GM12891 (cell line): ENCODE measurements around the gene GOLT1A.
"Not testable (repeated sequence)": the region's sequence is repeated elsewhere in the genome, so short reads cannot be mapped to it uniquely, and the experiment has no call there.

ENCODE experiments used
- DNase-seq: peaks from one replicate; pipeline ENCODE4 v3.0.0; 2011; ENCODE audit warnings: low spot score; ENCODE audit not compliant: insufficient read length
- FAIRE-seq: peaks from 2 replicates; lab custom pipeline; 2011; peaks lifted over from hg19 to GRCh38; lab: Jason Lieb, UNC
- PAX5 ChIP-seq: IDR thresholded peaks from 2 replicates; pipeline ENCODE4 v1.6.1; 2011; ENCODE audit warnings: low read length, moderate library complexity, mild to moderate bottlenecking; ENCODE audit not compliant: insufficient read depth, severe bottlenecking
- POLR2A ChIP-seq: IDR thresholded peaks from 2 replicates; pipeline ENCODE4 v1.6.1; 2011; ENCODE audit warnings: low read depth, low read length, control low read depth
- POLR2AphosphoS5 ChIP-seq: IDR thresholded peaks from 2 replicates; pipeline ENCODE4 v1.6.1; 2011; ENCODE audit warnings: low read depth, low read length, control low read depth
- POU2F2 ChIP-seq: IDR thresholded peaks from 2 replicates; pipeline ENCODE4 v1.6.1; 2011; ENCODE audit warnings: low read depth, mild to moderate bottlenecking, control low read depth, low read length, moderate library complexity
- SPI1 ChIP-seq: IDR thresholded peaks from 2 replicates; pipeline ENCODE4 v1.6.1; 2011; ENCODE audit warnings: low read depth, low read length, control low read depth
- TAF1 ChIP-seq: IDR thresholded peaks from 2 replicates; pipeline ENCODE4 v1.6.1; 2011; ENCODE audit warnings: low read depth, low read length, control low read depth

The GOLT1A gene

DNA sequence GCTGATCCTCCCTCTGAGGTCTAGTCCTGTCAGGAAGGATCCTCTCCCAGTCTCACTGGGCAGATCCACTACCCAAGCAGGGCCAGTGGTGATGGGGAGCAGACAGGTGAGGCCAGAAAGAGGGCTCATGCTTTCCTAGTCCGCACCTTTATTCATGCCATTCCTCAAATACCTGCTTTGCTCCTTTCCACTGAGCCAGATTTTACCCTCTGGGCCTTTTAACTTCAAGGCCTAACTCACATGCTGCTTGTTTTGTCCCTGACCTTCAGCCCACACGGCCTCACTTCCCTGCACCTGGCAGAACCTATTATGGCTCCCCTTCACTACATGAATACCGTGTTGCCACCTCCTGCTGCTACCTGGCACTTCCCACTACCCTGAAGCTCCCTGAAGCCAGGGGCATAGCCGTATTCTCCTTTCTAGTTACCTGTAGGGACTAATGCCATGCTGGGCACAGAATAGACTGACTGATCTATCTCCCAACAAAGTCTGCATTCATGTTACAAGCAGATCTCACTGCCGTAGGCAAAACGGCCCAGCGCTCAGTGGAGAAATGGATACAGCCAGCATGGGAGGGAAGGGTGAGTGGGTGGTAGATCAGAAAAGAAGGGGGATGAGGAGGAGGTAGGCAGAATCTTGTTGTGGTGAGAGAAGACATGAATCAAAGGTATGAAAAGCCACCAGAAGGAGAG, 36.1 kb upstream of the GOLT1A start:
- DNase-seq (no peak), FAIRE-seq (no peak)
- TF ChIP-seq POU2F2 (no peak), SPI1 (no peak), POLR2A (no peak), PAX5 (no peak), TAF1 (no peak), POLR2AphosphoS5 (no peak)

DNA sequence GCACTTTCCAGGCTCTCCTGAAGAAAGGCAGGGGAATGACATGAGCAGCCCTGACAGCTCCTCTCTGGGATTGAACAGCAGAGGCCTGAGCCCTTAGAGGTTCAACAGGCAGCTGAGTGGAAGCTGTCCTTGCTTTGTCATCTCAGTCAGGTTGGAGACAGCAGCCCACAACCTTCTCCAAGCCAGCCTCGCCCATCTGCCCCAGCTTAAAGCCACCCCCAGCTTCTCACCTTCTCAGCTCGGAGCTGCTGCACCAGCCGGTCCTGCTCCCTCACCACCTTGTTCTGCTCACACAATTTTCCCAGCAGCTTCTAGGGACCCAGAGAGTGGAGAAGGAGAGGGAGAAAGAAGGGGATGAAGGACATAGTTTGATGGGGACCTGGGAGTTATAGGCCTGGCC, 35.2 kb upstream of the GOLT1A start:
- no peak for DNase-seq
- FAIRE-seq, result no peak
- TF ChIP-seq POLR2AphosphoS5 (no peak), POLR2A (no peak), SPI1 (no peak), TAF1 (no peak), POU2F2 (no peak), PAX5 (no peak)

DNA sequence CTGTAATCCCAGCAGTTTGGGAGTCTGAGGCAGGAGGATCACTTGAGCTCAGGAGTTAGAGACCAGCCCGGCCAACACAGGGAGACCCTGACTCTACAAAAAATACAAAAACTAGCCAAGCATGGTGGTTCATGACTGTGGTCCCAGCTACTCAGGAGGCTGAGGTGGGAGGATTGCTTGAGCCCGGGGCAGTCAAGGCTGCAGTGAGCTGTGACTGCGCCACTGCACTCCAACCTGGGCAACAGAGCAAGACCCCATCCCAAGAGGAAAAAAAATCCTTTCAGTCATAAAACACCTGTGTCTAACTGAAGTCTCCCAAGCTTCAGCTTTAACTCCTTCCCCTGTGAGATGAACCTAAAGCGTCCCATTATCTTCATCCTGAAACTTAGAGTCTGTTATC, 33.1 kb upstream of the GOLT1A start:
- no peak for TF ChIP-seq SPI1
- no peak for TF ChIP-seq TAF1
- no peak for TF ChIP-seq PAX5
- no peak for TF ChIP-seq POU2F2
- no peak for TF ChIP-seq POLR2AphosphoS5
- no peak for TF ChIP-seq POLR2A
- DNase-seq (no peak), FAIRE-seq (no peak)

DNA sequence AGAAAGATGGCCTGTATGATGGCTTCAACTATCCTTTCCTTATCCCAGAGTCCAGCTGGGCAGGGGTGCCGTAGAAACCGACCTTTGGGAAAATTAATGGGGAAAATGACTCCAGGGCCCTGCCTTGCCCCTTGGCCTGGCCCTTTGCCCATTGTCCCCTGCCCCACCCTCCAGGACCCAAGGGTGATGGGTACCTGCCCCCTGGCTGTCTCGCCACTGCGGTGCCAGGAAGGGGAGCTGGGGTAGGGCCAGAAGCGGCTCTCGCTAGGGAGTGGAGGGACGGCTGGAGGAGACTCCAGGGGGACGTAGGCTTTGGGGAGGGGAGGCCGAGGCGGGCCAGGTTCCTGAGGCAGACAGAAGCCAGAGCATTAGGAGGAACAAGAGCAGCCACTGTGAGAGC, 29.1 kb upstream of the GOLT1A start:
- FAIRE-seq (no peak), DNase-seq (no peak)
- TF ChIP-seq POLR2AphosphoS5 (no peak), PAX5 (no peak), TAF1 (no peak), POLR2A (no peak), SPI1 (no peak)

DNA sequence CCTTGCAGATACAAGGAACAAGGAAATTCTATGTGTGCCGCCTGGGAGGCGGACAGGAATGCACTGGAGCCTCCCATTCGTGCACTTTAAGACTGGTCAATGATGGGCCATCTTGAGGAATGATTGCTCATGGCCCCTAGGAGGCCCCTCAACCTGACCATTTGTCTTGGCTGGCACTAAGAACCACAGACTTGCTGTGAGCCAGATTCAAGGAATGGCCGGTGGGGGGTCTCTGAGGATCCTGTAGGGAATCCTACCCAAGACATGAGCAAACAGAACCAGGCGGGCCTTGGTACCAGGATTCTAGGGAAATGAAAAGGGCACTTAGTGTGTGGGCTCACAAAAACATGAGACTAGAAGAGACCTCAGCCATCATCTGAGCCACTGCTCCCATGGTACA, 28.1 kb upstream of the GOLT1A start:
- DNase-seq (no peak), FAIRE-seq (no peak)
- no peak for TF ChIP-seq POLR2AphosphoS5
- no peak for TF ChIP-seq PAX5
- TF ChIP-seq POU2F2, result no peak
- no peak for TF ChIP-seq SPI1
- no peak for TF ChIP-seq TAF1
- TF ChIP-seq POLR2A, result no peak

DNA sequence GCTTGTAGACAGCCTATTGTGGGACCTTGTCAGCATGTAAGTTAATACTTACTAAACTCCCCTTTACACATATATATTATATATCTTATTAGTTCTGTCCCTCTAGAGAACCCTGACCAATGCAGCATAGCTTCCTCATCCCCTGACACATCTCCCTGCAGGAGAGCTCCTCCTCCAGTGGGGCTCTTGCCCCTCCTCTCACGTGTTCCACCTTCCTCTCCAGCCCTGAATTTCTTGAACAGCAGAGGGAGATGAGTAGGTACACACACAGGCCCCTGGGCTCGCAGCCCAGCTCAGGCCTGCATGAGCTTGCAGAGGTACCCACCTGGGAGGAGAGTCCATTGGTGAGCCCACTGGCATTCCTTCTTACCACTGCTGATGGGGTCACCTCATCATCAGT, 27.3 kb upstream of the GOLT1A start:
- TF ChIP-seq POLR2A (no peak), SPI1 (no peak), TAF1 (no peak), PAX5 (no peak), POLR2AphosphoS5 (no peak), POU2F2 (no peak)
- DNase-seq (no peak), FAIRE-seq (no peak)

DNA sequence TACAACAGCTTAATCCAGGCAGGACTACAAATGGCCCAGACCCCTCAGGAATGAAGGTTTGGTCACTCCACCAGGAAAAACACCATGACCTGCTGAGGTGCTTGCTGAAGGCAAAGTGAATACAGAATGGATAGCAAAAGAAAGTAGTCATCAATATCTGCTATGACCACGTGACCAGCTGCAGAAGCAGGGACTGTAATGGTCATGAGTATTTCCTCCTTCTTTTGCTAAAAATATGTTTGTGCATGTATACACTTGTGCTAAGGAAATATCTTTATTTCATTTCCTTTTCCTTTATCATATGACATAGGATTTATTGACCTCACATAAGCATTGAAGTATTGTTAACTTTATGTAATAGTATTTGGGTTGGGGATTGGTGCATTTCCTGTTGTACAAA, 26.4 kb upstream of the GOLT1A start:
- TF ChIP-seq PAX5 (no peak), POU2F2 (no peak)
- FAIRE-seq (no peak), DNase-seq (no peak)

DNA sequence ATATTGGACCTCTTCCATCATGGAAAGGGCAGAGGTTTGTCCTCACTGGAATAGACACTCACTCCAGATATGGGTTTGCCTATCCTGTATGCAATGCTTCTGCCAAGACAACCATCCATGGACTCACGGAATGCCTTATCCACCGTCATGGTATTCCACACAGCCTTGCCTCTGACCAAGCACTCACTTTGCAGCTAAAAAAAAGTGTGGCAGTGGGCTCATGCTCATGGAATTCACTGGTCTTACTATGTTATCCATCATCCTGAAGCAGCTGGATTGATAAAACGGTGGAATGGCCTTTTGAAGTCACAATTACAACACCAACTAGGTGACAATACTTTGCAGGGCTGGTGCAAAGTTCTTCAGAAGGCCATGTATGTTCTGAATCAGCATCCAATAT, 25.6 kb upstream of the GOLT1A start:
- not testable (repeated sequence) for FAIRE-seq, DNase-seq

DNA sequence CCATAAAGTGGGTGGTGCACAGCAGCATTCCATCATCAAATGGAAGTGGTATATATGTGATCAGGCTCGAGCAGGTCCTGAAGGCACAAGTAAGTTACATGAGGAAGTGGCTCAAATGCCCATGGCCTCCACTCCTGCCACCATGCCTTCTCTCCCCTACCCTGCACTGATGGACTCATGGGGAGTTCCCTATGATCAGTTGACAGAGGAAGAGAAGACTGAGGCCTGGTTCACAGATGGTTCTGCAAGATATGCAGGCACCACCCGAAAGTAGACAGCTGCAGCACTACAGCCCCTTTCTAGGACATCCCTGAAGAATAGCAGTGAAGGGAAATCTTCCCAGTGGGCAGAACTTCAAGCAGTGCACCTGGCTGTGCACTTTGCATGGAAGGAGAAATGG, 24.7 kb upstream of the GOLT1A start:
- DNase-seq, FAIRE-seq: not testable (repeated sequence)

DNA sequence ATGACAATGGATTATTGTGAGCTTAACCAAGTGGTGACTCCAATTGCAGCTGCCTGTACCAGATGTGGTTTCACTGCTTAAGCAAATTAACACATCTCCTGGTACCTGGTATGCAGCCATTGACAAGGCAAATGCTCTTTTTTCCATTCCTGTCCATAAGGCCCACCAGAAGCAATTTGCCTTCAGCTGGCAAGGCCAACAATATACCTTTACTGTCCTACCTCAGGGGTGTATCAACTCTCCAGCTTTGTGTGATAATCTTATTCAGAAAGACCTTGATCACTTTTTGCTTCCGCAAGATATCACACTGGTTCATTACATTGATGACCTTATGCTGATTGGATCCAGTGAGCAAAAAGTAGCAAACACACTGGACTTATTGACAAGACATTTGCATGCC, 23.7 kb upstream of the GOLT1A start:
- not testable (repeated sequence) for FAIRE-seq, DNase-seq

DNA sequence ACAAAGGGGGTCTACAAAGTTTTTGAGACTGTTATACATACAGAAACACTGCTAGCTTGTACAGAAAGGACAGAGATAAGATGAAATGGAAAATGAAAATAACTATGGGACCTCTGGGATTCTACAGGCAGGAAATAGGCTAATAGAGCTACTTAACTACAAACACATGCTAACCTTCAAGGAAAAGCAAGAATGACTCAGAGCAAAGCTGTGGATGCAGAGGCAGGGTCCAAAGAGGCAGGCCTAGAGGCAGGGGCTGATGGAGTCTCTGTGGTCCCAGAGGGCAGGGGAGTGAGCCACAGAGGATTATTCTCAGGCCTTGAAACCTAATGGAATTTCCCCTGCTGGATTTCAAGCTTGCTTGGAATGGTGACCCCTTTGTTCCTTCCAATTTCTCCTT, 18.7 kb upstream of the GOLT1A start:
- FAIRE-seq, result no peak
- no peak for DNase-seq
- TF ChIP-seq PAX5 (no peak), TAF1 (no peak), POU2F2 (no peak), SPI1 (no peak), POLR2AphosphoS5 (no peak), POLR2A (no peak)
